AG08395 (cell line): Measurements from ENCODE around the gene NFKBIE.

ENCODE experiments used
- DNase-seq: peaks from one replicate; pipeline ENCODE4 v3.0.0; 2012; ENCODE audit warnings: mixed read lengths, low spot score

Gene NFKBIE

DNA sequence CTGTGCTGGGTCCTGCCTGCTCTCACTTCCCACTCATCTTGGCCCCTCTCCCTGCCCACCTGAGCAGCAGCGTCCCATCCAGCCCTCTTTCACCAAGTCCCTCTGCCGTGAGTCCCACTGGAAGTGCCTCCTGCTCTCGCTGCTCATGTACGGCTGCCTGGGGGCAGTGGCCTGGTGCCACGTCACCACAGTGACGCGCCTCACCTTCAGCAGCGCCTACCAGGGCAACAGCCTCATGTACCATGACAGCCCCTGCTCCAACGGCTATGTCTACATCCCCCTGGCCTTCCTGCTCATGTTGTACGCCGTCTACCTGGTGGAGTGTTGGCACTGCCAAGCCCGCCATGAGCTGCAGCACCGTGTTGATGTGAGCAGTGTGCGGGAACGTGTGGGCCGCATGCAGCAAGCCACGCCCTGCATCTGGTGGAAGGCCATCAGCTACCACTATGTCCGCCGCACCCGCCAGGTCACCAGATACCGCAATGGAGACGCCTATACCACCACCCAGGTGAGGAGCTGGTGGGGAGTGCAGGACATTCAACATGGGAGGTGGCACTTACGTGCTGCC, 7.7 kb upstream of the NFKBIE start:
- no peak for DNase-seq

DNA sequence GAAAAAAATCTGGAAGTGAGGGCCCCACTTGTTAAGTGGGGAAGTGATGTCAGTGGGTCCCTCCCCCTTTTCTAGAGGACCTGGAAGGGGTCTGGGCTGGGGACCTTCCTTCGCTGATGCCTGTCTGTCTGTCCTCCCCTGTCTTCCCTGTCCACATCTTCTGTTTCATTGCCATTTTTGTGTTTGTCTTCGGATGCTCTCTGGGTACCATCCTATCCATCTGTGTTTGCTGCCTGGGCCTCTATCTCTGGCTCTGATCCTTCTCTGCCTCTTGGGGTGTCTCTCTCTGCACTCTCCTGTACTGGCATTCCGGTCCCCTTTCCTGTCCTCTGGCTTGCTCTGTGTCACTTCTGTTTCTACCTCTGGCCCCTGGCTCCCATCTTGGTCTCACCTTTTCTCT, 7.2 kb upstream of the NFKBIE start:
- no peak for DNase-seq

DNA sequence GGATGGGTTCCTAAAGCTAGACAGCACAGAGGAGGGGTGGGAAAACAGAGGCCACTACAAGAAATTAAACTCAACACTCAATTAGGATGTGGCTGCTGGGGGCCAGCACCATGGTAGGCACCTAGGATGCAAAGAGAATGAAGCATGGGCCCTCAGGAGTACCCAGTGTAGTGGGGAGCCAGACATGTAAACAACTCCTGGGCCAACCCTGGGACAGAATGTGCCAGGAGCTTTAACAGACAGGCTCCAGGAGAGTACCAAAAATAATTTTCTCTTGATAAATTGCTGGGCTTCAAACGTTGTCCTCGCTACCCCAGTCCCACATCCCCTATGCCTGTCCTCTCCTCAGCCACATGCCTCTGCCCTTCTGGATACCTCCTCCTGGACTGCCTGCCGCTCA, 6.6 kb upstream of the NFKBIE start:
- no peak for DNase-seq

DNA sequence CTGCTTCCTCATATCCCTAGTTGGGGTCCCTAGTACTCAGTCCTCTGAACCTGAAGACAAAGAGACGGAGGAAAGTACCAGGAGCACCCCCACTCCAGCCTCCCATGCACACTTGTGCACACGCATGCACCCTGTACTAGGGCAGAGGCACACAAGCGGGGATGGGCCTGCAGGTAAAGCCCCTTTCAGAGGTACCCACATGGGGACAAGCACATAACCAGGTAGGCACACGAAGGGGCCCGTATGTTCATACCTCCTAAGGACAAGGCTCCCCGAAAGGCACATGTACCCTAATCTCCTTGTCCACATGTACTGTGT, 6.0 kb upstream of the NFKBIE start:
- no peak for DNase-seq

DNA sequence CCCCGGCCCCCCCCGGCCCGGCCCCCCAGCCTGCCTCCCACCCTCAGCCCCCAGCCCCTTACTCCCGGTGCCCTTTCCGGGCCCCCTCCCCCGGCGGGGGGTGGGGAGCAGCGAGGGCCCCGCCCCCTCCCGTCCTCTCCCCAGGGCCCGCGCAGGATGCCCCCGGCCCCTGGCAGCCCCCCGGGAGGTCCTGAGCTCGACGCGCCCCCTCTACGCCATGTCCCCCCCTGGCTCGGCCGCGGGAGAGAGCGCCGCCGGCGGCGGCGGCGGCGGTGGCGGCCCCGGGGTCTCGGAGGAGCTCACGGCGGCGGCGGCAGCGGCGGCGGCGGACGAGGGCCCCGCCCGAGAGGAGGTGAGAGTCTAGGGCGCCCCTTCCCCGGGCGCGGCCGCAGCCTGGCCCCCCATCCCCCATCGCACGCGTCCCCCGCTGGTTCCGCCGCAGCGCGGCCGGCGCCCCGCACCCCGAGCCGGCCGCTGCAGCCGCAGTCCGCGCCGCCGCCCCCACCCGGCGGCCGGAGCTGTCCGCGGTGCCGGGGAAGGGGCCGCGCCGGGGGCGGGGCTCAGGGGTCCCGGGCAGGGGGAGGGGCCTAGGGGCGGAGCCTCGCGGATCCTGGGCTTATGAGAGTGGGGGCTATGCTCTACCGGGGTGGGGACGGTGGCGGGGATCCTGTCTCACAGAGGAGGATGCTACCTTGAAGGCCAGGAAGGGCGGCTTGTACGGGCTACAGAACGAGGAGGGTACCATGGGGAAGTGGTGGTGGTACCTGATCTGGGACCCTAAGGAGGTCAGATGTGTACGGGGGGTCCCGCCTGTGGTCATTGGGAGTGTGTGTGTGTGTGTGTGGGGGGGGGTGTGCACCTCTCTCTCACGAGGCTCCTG, 5.4 kb upstream of the NFKBIE start:
- no peak for DNase-seq

DNA sequence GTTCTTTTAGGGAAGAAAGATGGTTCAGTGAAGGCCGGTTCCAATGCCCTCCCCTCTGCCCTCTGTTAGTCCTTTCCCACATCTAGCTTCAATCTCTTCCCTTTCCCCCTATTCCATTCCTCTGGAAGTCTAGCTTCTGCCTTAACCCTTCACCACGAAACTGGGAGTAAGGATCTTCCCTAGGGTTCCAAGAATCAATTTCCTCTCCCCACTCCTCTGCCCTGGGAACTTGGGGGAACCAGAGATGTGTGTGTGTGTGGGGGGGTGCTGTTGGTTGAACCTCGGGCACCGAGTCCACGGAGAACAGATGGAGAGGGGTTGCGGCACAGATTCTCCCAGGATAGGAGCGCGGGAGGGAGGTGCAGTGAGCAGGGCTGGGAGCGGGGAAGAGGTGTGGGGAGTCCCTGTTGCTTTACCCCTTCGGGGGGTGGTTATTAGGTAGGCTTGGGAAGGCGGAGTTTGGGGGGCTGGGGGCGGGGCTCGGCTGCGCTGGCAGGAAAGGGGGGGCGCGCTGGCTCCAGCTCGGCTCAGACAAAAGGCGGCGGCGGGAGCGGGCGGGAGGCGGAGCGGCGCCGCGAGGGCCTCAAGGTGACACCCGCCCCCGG, 4.7 kb upstream of the NFKBIE start, which contains the start of gene TMEM151B:
Gene TMEM151B, plus strand, starts transcription at position 530 of the 605 bp plus-strand sequence. CDS start 293 bp downstream, outside the sequence.
- DNase-seq: no peak

DNA sequence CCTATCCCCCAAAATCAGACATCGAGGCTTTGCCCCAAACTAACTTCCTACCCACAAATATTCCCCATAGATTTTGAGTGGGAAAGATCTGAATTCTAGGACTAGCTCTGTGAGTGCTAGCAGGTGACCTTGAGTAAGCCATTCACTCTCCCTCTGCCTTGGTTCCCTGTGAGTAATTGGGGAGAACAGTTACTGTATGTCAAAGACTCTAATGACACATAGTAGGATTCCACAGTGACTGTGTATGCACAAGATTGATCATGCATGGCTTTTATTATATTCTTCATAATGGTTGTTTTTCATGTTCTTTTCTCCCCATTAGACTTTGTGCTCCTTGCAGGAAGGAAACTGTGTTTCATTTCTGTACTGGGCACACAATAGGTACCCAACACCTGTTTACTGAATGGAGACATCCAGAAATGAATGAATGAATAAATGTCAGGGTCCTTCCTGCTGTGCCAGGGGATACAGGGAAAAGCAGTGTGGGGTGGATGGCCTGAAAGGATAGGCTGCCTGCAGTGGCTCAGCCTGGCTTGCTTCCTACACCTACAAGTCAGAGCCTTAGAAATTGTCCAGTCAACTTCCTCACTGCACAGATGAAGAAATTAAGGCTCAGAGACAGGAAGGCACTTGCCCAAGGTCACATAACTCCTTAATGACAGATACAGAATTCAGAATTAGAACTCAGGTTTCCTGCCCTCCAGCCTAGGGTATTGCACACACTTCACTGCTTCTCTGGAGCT, 4.0 kb upstream of the NFKBIE start:
- no peak for DNase-seq

DNA sequence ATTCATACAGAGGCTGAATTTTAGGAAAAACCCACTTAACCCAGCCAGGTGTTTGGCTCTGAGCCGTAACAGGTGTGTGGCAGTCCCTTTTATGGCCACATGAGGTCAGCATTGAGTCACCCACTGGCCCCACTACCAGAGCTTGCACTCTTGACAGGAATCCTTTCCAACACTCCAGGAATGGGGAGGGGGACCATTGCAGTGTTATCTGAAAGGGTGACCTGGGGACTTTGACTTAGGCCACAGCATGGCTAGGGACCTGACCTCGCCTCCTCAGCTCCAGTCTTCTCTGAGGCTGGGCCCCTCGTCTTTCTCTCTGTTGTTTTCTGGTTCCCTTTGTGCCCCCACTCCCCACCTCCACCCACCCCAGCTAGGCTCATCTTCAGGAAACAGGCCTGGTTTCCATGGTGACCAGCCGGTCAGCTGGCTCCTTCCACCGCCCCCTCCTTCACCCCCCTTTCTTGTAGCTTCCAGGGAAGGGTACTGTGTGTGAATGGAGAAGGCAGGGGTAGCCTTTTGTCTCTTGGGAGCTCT, 2.8 kb upstream of the NFKBIE start:
- peak; percentile 63 for DNase-seq

DNA sequence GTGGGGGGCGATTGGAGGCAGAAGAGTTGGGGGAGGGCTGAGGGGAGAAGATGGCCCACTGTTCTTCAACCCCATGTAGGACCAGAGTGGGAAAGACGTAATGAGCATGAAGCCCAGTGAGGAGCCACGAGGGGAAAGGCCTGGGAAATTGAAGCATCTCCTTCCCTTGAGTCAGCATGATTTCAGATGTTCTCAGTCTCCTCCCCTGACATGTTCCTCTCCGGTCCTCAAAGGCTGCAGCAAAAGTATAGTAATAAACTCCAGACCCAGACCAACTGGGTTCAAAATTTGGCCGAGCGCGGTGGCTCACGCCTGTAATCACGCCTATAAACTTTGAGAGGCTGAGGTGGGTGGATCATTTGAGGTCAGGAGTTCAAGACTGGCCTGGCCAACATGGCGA, 1.9 kb upstream of the NFKBIE start:
- no peak for DNase-seq

DNA sequence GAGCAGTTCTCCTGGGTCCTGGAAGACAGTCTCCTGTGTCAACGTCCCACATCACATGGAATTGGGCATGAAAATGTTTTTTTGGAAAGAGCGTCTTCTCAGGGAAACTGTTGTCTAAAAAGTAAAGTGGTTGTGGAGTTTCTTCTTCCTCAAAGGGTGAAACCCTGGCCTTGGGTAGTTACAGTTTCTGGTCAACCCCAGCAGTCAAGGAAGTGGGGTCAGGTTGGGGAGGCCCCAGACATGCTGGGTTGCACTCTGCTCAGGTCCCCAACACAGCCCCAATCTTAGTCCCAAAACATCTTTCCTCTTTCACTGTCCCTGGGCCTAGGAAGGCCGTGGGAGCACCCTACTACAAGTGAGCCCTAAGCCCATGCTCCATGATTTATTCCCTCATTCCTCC, 996 bp upstream of the NFKBIE start:
- DNase-seq: no peak

DNA sequence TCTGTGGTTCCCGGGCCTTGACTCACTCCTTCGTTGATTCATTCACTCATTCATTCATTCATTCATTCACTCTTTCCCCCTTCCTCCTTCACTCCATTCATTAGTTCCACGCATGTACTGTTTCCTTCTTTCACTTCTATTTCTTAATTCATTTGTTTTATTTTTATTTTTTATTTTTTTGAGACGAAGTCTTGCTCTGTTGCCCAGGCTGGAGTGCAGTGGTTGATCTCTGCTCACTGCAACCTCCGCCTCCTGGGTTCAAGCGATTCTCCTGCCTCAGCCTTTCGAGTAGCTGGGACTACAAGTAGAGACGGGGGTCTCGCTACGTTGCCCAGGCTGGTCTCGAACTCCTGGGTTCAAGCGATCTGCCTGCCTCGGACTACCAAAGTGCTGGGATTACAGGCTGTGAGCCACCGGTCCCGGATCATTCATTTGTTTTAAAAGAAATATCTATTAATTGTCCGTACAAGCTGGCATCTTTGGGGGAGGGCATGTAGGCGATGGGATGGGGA, 427 bp upstream of the NFKBIE start:
- no peak for DNase-seq

DNA sequence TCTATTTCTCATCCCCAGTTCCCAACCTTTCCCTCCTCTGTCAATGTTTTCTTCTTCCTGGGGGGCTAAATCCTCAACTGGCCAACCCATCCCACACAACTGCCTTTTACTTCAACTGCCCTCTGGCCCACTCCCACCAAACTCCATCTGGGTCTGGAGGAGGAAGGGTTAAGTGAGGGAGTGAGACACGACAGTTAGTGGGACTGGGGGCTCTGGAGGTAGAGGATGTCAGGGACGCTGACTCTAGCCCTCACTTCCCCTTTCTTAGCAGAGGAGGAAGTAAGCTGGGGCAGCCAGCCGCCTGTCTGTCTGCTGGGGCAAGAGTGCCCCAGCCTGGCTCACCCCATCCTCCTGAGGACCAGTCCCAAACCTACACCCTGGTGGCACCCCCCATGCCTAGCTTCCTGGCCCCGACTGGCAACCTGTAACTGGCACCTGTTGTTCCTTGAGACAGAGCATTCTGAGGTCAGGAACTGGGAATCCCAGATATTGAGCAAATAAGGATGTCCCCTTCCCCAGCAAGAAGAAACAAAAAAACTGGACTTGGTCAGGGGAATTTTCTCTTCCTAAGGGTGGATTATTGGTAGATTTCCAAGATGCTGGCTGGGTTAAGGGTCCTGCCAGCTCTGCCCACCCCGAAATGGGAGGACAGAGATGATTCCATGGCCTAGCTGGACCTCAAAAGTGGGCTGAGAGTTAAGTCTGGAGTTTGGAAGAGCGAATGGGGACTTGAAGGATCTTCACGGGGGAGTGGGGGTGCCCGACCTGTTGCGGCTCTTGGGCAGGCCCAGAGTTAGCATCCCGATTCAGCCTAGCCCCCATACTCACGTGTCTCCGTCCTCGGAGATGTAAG, 971 bp downstream of the NFKBIE start:
- DNase-seq: no peak

DNA sequence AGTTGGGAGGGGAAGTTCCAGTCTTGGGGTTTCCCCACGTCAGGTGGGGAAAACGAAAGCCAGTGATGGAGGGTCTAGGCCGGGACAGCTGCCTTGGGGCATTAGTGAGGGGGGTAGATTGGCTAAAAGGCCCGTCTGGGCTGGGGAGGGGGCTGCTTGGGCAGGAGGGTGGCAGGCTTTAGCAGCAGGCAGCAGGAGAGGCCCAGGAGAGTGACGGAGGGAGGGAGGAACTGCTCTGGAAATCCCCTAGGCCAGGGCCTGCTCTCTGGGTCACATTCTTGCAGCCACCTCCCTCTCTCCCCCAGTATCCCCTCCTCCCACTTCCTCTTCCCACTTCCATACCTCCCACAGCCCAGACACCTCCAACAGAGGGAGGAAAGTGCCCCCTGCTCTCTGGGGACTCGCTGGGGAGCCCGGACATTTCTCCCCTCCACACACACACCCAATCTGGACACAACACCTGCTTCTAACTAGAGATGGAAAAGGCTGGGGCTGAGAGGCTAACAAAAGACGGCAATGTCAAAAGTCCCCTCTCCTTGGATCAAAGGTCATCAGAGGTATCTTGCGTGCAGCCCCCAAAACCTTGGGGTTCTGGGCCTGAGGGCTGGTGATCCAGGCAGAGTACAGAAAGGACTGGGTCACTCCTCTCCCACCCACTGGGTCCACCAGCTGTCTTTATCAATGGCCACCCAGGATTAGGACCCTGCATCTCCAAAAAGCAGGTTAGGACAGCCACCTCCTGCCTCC, 1.8 kb downstream of the NFKBIE start:
- DNase-seq: no peak

DNA sequence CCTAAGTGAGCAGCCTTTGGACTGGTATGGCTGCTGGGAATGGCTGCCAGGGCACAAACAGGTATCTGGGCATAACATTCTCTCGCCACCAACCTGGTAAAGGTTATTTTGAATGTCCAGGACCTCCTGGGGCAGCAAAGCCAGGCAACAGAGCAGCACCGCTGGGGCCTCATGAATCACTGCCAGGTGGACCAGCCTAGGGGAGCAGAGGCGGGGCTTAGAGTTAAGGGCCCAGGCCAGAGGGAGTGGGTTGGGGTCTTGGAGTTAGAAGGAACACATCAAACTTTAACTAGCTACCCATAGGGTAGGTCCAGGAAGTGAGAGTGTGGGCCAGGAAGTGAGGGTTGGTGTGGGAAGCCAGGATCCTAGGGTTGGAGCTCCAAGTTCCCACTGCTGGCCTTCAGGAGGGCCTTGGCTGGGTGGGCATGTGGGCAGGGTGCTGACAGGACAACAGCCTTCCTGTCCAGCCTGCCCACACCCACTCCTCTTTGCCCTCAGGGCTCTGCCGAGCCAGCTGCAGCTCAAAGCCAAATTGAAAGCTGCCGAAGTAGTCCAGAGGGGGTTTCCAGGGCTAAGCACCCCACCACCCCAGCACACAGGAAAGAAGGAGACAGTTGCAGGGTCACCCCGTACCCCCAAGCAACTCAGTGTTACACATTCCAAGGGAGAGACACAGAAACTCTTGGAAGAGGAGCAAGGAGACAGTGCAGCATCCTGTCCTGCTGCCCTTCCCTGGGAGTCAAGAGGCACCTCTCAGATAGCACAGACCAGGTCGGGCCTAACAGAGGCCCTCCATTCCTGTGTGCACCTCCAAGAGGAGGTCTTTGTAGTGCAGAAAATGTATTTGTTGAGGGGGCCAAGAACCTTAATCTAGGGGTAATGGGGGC, 2.6 kb downstream of the NFKBIE start:
- DNase-seq: no peak

DNA sequence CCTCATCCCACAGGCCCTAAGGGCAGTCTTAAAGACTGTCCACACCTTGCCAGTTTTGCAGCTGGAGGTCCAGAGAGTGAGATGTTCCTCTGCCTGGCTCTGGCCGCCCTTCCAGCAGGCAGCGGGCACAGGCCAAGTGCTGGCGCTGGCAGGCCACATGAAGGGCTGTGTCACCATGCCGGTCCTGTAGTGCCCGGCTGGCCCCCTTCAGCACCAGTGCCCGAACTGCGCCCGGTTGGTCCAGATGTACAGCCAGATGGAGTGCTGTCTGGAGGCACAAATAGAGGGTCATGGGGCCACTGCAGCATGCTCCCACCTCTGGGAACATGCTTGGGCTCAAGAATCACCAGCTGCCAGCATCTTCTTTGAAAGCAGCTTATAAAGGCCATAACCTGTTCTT, 3.8 kb downstream of the NFKBIE start:
- no peak for DNase-seq

DNA sequence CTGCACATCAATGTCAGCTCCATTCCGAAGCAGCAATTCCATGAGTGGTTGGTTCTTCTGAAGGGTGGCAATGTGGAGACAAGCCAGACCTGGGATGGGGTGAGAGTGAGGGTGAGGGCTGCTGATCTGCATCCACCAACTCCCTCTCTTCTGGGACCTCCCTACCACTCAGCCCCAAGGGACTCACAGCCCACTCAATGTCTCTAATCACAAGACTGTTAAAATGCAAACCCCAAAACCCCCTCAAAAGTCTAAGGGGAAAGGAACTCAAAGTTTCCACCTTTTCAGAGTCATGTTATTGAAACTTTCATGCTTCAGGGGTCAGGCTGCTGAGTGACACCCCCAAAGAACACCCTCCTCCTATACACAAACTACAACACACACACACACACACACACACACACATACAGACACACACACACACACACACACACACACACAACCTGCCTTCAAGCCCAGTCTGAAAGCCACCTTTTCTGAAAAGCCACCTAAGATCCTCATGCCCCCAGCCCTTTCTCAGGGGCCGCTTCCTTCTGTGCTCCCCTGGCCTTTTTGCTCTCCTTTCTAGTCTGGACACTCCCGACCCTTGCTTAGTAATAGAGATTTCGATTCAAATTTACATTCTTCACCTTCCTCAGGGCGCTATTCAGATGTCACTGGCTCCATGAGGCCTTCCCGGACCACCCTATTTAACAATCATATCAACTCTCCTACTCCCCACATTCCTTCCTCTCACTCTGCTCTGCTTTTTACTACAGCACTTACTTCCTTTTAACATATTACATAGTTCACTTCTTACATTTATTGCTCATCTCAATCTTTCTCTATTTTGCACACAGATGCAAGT, 4.7 kb downstream of the NFKBIE start:
- no peak for DNase-seq

DNA sequence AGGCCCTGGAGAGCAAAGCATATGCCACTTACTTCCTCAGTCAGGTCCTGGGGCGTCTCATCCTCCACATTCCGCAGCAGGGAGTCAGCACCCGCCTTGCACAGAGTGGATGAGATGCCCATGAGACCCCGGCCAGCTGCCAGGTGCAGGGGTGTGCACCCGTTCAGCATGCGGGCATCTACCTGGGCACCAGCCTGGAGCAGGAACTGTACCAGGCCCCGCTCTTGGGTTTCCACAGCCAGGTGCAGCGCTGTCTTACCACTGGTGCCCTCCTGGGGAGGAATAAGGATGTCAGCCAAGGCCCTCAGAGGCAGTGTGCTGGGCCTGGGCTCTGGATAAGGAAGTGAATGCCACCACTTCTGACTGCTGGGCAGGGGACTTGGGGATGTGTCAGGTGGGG, 5.3 kb downstream of the NFKBIE start:
- DNase-seq: no peak

DNA sequence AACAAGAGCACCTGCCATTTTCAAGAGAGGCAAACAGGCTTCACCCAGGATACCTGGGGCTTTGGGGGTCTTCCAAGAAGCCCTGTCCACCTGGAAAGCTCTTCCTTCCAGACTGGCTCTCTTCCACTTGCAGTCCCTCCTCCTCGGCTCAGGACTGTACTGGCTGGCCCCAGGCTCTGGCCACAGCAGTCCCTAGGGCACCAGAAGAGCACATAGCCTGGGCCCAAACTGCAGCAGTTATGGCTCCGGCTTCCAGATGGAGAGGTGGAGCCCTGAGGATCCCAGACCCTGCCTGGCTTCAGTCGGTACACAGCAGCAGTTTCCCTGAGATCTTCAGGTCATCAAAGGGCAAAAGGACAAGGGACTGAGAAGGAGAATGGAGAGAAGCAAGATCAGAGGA, 6.4 kb downstream of the NFKBIE start:
- DNase-seq: no peak
